ENCODE data around the gene XYLB.

DNA sequence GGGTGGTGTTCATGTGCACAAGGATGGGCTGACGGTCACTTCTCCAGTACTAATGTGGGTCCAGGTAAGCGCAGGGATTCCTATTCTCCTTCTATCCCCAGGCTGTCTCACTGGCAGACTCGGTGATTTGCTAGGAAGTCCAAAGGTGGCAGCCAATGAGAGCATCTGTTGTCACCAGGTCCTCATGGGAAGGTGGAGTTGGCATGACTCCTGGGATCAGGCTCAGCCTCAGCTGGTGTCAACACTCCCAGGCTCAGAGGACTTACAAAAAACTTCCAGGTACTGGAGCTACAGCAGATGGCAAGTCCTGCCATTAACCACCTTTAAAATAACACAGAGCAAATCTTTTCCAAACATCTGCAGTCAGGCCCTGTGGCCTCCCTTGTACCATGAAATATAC lies 13.8 kb downstream of the XYLB start:
- TF ChIP-seq, protein P1, sequence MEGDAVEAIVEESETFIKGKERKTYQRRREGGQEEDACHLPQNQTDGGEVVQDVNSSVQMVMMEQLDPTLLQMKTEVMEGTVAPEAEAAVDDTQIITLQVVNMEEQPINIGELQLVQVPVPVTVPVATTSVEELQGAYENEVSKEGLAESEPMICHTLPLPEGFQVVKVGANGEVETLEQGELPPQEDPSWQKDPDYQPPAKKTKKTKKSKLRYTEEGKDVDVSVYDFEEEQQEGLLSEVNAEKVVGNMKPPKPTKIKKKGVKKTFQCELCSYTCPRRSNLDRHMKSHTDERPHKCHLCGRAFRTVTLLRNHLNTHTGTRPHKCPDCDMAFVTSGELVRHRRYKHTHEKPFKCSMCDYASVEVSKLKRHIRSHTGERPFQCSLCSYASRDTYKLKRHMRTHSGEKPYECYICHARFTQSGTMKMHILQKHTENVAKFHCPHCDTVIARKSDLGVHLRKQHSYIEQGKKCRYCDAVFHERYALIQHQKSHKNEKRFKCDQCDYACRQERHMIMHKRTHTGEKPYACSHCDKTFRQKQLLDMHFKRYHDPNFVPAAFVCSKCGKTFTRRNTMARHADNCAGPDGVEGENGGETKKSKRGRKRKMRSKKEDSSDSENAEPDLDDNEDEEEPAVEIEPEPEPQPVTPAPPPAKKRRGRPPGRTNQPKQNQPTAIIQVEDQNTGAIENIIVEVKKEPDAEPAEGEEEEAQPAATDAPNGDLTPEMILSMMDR (IDR thresholded peaks at IDR 0.05): no peak
- TF ChIP-seq EP300 (IDR thresholded peaks at IDR 0.05): no peak
